IMR-90 (cell line): ENCODE measurements around the gene SLC35D2.

Experiments used
- MXI1 ChIP-seq: IDR thresholded peaks from 2 replicates; pipeline ENCODE4 v1.6.1; 2012; ENCODE audit warnings: low read depth, mild to moderate bottlenecking, low read length, moderate library complexity, borderline replicate concordance
- NFE2L2 ChIP-seq: fragments of 150-350 bp; IDR thresholded peaks from 2 replicates; pipeline ENCODE4 v1.6.1; 2016; ENCODE audit warnings: low read depth, mild to moderate bottlenecking, low read length
- POLR2A ChIP-seq: IDR thresholded peaks from 2 replicates; pipeline ENCODE4 v1.6.1; 2012; ENCODE audit warnings: mild to moderate bottlenecking, low read depth, low read length
- RAD21 ChIP-seq: IDR thresholded peaks from 2 replicates; pipeline ENCODE4 v1.6.1; 2012; ENCODE audit warnings: low read length, improper control_type of control experiment
- RCOR1 ChIP-seq: IDR thresholded peaks from 2 replicates; pipeline ENCODE4 v1.6.1; 2012; ENCODE audit warnings: mild to moderate bottlenecking, low read length, improper control_type of control experiment; ENCODE audit not compliant: insufficient replicate concordance
- SMC3 ChIP-seq: fragments of 150-350 bp; IDR thresholded peaks from 2 replicates; pipeline ENCODE4 v1.6.1; 2016; ENCODE audit warnings: low read depth, mild to moderate bottlenecking, antibody characterized with exemption, low read length, moderate library complexity
- TF ChIP-seq, protein P1 (sequence below): conservative IDR thresholded peaks from 2 replicates; pipeline ENCODE4 v1.5.1; 2012; ENCODE audit warnings: mild to moderate bottlenecking, low read depth, low read length, improper control_type of control experiment
- TF ChIP-seq, protein P2 (sequence below): fragments of 150-350 bp; IDR thresholded peaks from 2 replicates; pipeline ENCODE4 v1.6.1; 2017; ENCODE audit warnings: mild to moderate bottlenecking, antibody characterized with exemption, low read length, low read depth

DNA sequence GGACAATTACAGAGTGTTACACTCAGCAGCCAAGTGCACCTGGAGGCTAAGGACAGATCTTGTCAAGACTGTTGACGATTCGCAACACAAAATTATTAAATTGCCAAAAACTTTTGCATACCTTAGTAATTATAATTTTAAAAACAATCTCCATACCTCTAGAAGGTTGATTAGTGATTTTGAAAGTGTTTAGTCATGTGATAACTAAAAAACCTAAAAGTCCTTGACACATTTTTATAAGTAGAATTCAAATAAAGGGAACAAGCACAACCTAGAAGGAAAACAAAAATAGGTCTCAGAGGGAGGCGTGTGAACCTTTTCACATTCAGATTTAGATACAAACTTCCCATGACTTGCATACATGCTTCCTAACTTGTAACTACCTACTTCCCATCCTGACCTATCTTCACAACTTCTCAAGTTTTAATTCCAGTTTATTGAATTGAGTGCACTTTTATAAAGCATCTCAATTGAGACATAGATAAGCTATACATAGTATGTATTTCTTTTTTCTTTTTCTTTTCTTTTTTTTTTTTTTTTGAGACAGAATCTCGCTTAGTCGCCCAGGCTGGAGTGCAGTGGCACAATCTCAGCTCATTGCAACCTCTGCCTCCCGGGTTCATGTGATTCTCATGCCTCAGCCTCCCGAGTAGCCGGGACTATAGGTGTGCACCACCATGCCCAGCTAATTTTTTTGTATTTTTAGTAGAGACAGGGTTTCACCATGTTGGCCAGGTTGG, 28.8 kb upstream of the SLC35D2 start:
- TF ChIP-seq POLR2A, result no peak
- no peak for TF ChIP-seq MXI1
- TF ChIP-seq, protein P1, sequence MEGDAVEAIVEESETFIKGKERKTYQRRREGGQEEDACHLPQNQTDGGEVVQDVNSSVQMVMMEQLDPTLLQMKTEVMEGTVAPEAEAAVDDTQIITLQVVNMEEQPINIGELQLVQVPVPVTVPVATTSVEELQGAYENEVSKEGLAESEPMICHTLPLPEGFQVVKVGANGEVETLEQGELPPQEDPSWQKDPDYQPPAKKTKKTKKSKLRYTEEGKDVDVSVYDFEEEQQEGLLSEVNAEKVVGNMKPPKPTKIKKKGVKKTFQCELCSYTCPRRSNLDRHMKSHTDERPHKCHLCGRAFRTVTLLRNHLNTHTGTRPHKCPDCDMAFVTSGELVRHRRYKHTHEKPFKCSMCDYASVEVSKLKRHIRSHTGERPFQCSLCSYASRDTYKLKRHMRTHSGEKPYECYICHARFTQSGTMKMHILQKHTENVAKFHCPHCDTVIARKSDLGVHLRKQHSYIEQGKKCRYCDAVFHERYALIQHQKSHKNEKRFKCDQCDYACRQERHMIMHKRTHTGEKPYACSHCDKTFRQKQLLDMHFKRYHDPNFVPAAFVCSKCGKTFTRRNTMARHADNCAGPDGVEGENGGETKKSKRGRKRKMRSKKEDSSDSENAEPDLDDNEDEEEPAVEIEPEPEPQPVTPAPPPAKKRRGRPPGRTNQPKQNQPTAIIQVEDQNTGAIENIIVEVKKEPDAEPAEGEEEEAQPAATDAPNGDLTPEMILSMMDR, result no peak
- TF ChIP-seq RAD21, result no peak
- TF ChIP-seq NFE2L2, result no peak
- TF ChIP-seq SMC3, result no peak
- TF ChIP-seq, protein P2, sequence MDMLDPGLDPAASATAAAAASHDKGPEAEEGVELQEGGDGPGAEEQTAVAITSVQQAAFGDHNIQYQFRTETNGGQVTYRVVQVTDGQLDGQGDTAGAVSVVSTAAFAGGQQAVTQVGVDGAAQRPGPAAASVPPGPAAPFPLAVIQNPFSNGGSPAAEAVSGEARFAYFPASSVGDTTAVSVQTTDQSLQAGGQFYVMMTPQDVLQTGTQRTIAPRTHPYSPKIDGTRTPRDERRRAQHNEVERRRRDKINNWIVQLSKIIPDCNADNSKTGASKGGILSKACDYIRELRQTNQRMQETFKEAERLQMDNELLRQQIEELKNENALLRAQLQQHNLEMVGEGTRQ, result no peak
- no peak for TF ChIP-seq RCOR1
